ENCODE measurements around the gene DOCK8.
A peak's percentile ranks its signal among the peaks of the same experiment; 100 is the strongest.

The DOCK8 gene

DNA sequence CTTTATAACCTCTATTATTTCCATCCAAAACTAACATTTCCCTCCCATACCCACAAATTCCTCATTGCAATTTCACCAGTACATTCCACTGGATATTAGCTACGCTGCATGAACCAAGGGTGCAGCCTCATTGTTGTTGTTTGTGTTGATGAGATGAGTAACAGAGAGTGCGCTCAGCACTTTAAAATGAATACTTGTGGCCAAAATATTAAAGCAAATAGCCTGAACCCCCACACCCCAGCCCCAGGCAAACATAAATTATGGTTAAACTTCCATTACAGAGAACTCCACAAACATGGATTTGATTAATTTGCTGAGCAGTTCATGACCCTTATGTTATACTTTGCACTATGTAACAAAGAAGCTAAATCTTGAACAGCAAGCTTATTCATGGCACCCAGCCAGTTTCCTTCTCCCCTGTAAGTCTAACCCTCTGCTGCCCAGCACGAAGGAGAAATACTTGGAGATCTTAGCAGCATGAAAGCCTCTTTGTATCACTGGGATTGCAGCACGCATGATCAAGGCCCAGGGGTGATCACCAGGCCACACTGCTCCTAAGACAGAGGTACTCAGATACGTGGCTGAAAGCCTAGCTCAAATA is 205.0 kb downstream of the DOCK8 start:
- DNase-seq (ENCODE audit: low spot score), result no peak

DNA sequence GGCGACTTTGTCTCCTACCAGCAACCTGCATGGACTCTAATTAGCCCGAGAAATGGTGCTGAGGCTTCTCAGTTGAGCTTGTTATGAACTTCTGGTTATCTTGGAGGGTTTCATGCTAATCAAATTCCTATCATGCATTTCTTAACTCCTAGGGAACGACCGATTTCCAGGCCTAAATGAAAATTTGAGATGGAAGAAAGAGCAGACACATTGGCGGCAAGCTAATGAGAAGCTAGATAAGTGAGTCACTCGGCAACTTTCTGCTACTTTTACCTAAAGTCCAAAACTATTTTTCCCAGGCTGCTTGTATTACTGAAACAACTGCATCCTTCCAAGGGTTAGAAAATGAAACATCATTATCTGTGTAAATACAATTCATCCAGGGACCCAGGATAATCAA is 207.2 kb downstream of the DOCK8 start:
- DNase-seq (ENCODE audit: low spot score), result no peak

GRCh38 chr9:426264-426663 is 211.6 kb downstream of the DOCK8 start:
- no peak for DNase-seq (ENCODE audit: low spot score)

- DNase-seq (ENCODE audit: low spot score), result no peak
Measured at GRCh38 chr9:426976-427375, 212.3 kb downstream of the DOCK8 start.

DNA sequence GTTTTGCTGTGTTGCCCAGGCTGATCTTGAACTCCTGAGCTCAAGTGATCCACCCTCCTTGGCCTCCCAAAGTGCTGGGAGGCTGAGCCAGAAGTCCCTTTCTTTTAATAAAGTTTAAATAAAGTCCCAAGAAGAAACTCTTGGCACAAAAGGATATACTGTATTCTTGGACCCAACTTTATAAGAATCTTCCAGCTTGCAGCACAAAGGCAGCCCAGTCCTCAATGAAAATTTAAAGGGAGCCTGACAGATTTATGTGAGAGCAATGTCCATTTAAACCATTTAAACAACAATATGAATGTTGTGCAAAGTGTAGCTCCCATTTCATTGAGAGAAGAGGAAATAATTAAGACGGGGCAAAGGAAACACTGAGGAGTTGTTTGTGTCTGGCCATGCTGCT is 217.0 kb downstream of the DOCK8 start:
- DNase-seq (ENCODE audit: low spot score), result no peak

DNA sequence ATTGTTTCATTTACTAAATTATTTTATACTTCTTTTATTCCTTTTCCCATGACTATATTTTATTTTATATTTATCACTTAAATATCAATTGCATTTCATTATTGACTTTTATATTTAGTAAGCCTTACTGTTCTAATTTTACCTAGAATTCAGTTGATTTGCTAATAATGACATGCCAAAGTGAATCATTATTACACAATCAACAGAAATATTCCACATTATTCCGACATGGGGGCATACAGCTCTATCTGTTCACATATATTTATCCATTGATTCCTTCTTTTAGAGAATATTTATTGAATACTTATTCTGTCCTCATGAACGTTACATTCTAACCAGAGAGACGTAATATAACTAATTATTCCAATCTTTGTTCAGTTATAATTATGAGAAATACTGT is 221.8 kb downstream of the DOCK8 start:
- no peak for DNase-seq (ENCODE audit: low spot score)

DNA sequence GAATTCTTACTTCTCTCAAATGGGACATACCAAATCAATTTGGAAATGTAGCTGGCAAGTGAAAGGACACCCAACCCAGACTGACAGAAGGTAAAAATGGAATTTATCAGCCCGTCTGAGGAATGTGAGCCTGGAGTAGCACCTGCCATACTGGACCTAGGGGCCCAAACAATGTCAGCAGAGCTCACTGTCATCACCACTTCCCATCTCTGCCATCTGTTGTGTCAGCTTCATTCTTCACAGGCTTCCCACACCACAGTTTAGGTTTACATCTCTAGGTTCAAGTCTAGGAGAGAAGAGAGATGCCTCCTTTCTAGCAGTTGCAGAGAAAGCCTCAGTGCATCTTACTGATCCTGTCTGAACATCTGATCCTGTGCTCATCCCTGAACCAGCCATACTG is 222.4 kb downstream of the DOCK8 start:
- DNase-seq (ENCODE audit: low spot score), result no peak

- no peak for DNase-seq (ENCODE audit: low spot score)
Measured at GRCh38 chr9:437574-438001, 222.9 kb downstream of the DOCK8 start.

- no peak for DNase-seq (ENCODE audit: low spot score)
Measured at GRCh38 chr9:438066-438465, 223.4 kb downstream of the DOCK8 start.

DNA sequence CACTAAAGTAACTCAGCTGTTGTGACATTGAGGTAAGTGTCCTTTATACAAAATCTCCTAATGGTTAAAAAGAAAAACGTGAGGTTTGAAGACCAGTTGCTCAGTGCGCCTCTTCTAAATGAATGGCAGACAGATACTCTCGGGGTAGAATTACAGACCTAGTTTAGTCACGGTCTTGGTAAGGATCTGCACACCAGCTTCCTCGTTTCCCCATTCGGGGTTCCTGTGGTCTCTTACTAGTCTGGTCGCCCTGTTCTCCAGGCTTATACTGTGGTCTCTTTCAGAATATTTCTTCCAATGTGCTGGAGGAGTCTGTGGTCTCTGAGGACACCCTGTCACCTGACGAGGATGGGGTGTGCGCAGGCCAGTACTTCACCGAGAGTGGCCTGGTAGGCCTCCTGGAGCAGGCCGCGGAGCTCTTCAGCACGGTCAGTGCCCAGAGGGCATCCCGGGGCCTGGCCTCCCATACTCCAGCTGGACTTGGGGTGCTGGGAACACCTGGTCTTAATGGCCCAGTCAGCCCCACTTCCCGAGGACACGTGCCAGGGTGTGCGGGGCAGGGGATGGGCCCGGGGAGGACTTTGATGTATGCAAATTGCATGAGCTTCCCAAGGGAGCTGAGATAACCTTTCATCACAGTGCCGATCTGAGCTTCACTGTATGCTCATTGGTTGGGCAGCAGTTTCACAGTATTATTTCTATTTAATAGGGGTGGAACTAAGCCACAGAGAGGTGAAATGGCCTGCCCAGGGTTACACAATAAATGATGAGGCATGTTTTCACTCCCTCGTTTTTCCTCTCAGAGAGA is 224.5 kb downstream of the DOCK8 start:
- no peak for DNase-seq (ENCODE audit: low spot score)

GRCh38 chr9:441126-441525 is 226.5 kb downstream of the DOCK8 start:
- DNase-seq (ENCODE audit: low spot score), result no peak

DNA sequence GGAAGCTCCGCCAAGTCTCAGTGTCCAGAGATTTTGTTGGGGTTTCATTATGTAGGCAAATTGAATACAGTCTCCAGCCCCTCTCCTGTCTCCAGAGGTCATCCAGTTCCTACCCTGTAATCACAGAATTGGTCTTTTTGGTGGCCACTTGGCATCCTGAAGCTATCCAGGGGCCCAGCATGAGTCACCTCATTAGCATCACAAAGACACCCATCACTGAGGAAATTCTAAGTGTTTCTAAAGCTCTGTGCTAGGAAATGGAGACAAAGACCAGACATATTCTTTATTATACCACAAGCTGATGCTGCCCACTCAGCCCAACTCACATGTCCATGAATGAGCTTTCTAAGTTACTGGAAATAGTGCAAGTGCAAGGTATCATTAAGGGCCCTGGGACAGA is 229.9 kb downstream of the DOCK8 start:
- no peak for DNase-seq (ENCODE audit: low spot score)

DNA sequence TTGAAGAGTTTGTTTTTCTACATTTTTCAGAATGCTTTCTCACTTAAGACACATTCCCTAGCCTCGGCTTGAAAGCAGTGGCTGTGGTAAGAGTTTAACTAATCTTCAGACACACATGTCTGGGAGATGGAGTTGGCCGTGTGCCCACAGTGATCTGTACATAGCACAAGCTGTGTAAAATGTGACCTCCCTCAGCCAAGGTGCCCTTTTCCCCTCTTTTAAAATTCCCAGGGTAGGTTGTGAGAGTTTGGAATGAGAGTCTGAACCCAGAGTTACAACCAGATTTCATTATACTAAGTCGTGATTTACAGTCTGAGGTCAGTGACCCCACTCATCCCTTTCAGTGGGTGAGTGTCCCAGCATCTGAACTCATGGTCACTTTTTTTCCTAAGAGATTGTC is 230.4 kb downstream of the DOCK8 start:
- peak; percentile 76 for DNase-seq (ENCODE audit: low spot score)

DNA sequence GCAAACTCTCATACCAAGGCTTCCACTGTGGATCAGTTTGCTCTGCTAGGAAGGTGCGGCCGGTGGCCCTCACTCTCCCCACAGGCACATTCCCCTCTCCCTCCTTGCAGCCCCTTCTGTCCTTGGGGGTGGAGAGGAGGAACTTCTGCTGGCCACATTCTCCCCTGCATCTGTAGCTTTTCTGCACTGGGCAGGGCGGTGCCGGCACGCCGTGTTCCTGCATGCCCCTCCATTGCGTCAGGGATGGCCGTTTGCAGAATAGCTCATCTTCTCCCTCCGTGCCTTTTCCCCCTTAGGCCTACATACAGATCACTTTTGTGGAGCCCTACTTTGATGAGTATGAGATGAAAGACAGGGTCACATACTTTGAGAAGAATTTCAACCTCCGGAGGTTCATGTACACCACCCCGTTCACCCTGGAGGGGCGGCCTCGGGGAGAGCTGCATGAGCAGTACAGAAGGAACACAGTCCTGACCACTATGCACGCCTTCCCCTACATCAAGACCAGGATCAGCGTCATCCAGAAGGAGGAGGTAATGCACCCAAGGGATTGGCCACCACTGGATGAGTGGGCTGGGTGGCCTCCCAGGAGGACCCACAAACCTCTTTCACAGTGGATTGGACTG is 231.5 kb downstream of the DOCK8 start:
- no peak for DNase-seq (ENCODE audit: low spot score)

DNA sequence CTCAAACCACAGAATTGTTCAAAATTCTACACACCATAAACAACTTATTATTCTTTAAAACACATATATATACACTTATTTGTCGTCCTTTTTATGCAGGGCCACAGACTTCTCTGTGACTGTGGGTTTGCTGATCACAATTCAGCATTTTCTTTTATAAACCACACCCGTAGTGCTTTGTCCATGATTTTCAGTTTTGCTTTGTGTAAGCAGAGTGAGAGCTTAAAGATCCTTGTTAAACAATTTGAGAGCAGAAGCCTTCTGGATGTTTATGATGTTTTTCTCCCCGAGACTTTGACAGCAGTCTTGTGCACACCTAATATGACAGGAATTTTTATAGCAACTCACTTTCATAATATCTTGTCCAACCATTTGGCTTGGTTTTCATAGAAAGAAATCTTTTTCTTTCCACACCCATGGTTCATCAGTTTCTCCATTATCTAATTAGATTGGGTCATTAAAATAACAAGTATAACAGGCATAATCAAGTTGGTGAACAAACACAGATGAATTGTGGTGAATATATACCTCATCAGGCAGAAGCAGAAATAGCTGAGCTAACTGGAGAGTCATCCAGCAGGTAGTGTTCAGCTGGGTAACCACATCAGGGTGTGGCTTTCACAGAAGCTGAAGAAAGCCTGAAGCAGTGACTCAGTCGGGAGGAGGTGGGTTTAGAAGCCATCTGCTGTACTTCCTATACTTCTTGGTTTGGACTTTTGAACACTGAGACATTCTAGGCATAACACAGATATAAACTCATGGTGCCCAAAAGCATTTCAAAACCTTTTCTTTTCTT is 232.8 kb downstream of the DOCK8 start:
- DNase-seq (ENCODE audit: low spot score), result peak; percentile 47

DNA sequence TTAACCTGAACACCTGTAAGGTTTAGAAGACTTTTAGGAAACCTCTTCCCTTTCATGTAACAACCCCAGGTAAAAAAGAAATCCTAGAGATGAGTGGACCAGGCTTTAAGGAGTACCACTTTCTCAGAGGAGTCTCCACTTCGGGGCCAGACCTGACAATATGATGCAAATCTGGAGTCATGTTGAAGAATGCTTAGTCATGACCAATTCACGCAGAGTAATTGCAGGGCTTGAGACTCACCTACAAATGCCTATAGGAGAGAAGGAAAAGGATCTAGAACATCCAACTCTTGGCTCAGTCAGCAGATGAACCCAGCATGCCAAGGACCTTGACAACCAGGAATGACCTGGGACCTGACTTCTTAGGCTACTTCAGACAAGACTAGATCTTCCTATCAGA is 235.4 kb downstream of the DOCK8 start:
- no peak for DNase-seq (ENCODE audit: low spot score)

GRCh38 chr9:450561-450960 is 235.9 kb downstream of the DOCK8 start:
- DNase-seq (ENCODE audit: low spot score), result no peak

- DNase-seq (ENCODE audit: low spot score), result no peak
Measured at GRCh38 chr9:453832-454231, 239.2 kb downstream of the DOCK8 start.

GRCh38 chr9:456365-456764 is 241.7 kb downstream of the DOCK8 start:
- no peak for DNase-seq (ENCODE audit: low spot score)

GRCh38 chr9:458590-458989 is 243.9 kb downstream of the DOCK8 start:
- DNase-seq (ENCODE audit: low spot score), result no peak

DNA sequence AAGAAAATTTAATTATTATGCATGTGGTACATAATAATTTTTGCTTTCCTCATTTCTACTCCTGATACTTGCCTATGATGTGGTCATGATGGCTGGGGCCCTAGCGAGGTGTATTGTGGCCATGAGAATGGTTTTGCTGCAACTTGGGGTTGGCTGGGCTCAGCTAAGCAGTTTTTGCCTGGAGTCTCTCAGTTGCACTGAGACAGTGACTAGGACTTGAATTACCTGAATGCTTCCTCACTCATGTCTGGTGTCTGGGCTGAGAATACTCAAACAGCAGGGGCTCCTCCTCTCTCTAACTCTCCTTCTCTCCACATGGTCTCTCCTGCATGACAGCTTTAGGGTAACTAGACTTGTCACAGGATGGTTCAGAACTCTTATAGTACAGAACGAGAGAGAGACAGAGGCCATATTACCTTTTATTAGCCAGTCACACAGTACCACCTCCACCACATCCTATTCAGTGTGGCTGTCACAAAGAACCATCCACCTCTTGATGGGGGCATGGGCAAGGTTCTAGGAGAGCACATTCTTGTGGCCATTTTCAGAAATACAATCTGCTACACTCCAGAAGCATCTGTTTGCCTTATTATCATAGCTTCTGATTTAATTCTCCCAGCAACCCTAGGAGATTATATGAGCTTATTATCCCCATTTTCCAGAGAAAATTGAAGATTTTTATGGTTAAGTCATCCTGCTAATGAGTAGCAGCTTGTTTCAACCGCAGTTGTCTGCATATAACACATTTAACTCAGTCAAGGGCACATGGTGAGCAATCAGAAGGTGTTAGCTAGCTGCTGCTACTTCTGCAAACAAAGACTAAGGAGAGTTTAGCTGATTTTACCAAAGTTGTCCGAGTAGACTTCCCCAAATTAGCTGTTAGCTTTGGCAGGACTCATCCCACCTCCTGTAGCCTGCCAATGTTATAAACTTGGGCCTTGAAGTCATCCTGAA is 245.1 kb downstream of the DOCK8 start:
- no peak for DNase-seq (ENCODE audit: low spot score)

Data from hematopoietic multipotent progenitor cell treated with erythropoietin and hydrocortisone succinate and interleukin-3 and kit ligand, for 15 days (in vitro differentiated cells).